Endothelial cell of umbilical vein (primary cell): ENCODE data around the gene KRT84. TPM values are rescaled to one million over a fixed set of nuclear protein-coding genes. Genes with fewer than 3 reads are reported as not detected.
"Not testable (repeated sequence)": the region's sequence is repeated elsewhere in the genome, so short reads cannot be mapped to it uniquely, and the experiment has no call there.

Source experiments
- BruUV-seq: library from RNA; stranded (reverse); fragments of 400-500 nt; replicated peaks from 2 replicates; lab custom pipeline; 2021; lab: Mats Ljungman, UMichigan
- CTCF ChIA-PET: fragments of 300-600, 350-600 bp; sonication (Branson Sonifier 250); formaldehyde crosslinking; loops from one replicate; lab custom pipeline; 2021; ENCODE audit warnings: antibody characterized with exemption, inconsistent platforms; lab: Charles Lee
- POLR2A ChIA-PET: fragments of 300-600, 350-600 bp; sonication (Branson Sonifier 250); formaldehyde crosslinking; loops from one replicate; lab custom pipeline; 2021; ENCODE audit warnings: antibody characterized with exemption, inconsistent platforms; lab: Charles Lee
- DNase-seq: peaks from one replicate; pipeline ENCODE4 v3.0.0-alpha.2; 2011; ENCODE audit warnings: low read depth, low spot score
- FAIRE-seq: peaks from 2 replicates; lab custom pipeline; 2011; peaks lifted over from hg19 to GRCh38; lab: Jason Lieb, UNC
- H2AFZ ChIP-seq: 2 replicates; pipeline ENCODE4 v1.6.0; 2012; ENCODE audit warnings: low read depth, low read length, control low read depth, inconsistent platforms
- H3K27ac ChIP-seq: 2 replicates; pipeline ENCODE4 v1.5.1; 2011; ENCODE audit warnings: low read depth, mild to moderate bottlenecking, control low read depth, low read length, moderate library complexity; ENCODE audit not compliant: insufficient read depth
- H3K27me3 ChIP-seq, 2 experiments: 2 replicates each; pipeline versions ENCODE4 v1.6.0 to v1.6.1; 2011; ENCODE audit warnings: low read length in 2 of 2, mixed read lengths in 1 of 2; ENCODE audit not compliant: control insufficient read depth in 2 of 2, insufficient read depth in 2 of 2
- H3K36me3 ChIP-seq, 2 experiments: 2 replicates in 1 of 2; 3 replicates in 1 of 2; pipeline ENCODE4 v1.5.1; 2011; ENCODE audit warnings: low read length in 2 of 2, mild to moderate bottlenecking in 1 of 2, moderate library complexity in 1 of 2; ENCODE audit not compliant: control insufficient read depth in 2 of 2, insufficient read depth in 2 of 2; ENCODE audit errors: extremely low read depth in 1 of 2
- H3K4me1 ChIP-seq: 3 replicates; pipeline ENCODE4 v1.5.1; 2011; ENCODE audit warnings: mild to moderate bottlenecking, low read length; ENCODE audit not compliant: control insufficient read depth, insufficient read depth; ENCODE audit errors: extremely low read depth
- H3K4me2 ChIP-seq: 2 replicates; pipeline ENCODE4 v1.6.1; 2011; ENCODE audit warnings: low read length, control low read depth, mixed read lengths; ENCODE audit not compliant: insufficient read depth
- H3K4me3 ChIP-seq, 3 experiments: fragments of 200-600 bp in 1 of 3; sonication (generic), shearing (Covaris generic) in 1 of 3; replicated peaks in 1 of 3; 2 replicates each; pipeline ENCODE4 v1.5.1; 2011 to 2016; ENCODE audit warnings: control low read depth in 3 of 3, low read length in 3 of 3, mild to moderate bottlenecking in 2 of 3, inconsistent platforms in 1 of 3, low read depth in 1 of 3, moderate library complexity in 1 of 3; ENCODE audit not compliant: insufficient read depth in 1 of 3
- H3K79me2 ChIP-seq: 2 replicates; pipeline ENCODE4 v1.6.0; 2012; ENCODE audit warnings: low read length, inconsistent platforms; ENCODE audit not compliant: control insufficient read depth, insufficient read depth
- H3K9ac ChIP-seq: replicated peaks from 2 replicates; pipeline ENCODE3; 2011; ENCODE audit warnings: low read length, control low read depth; ENCODE audit not compliant: insufficient read depth; ENCODE audit errors: extremely low read depth
- H3K9me1 ChIP-seq: replicated peaks from 3 replicates; pipeline ENCODE4 v1.6.0; 2011; ENCODE audit warnings: mild to moderate bottlenecking, low read length; ENCODE audit not compliant: control insufficient read depth, insufficient read depth; ENCODE audit errors: extremely low read depth
- H3K9me3 ChIP-seq: replicated peaks from 2 replicates; pipeline ENCODE4 v1.5.1; 2012; ENCODE audit warnings: low read length, inconsistent platforms; ENCODE audit not compliant: control insufficient read depth, insufficient read depth
- H4K20me1 ChIP-seq: replicated peaks from 2 replicates; pipeline ENCODE3; 2011; ENCODE audit warnings: mild to moderate bottlenecking, low read length; ENCODE audit not compliant: control insufficient read depth, insufficient read depth; ENCODE audit errors: extremely low read depth
- EZH2 ChIP-seq: IDR thresholded peaks from 2 replicates; pipeline ENCODE4 v1.6.1; 2012; ENCODE audit warnings: borderline replicate concordance, low read depth, mild to moderate bottlenecking, moderate library complexity, low read length, inconsistent platforms; ENCODE audit not compliant: severe bottlenecking
- FOS ChIP-seq: IDR thresholded peaks from 2 replicates; pipeline ENCODE4 v1.6.1; 2011; ENCODE audit warnings: mild to moderate bottlenecking, low read length, moderate library complexity, borderline replicate concordance; ENCODE audit not compliant: insufficient read depth
- GATA2 ChIP-seq: IDR thresholded peaks from 2 replicates; pipeline ENCODE4 v1.7.0; 2011; ENCODE audit warnings: low read depth, mild to moderate bottlenecking, moderate library complexity, mixed read lengths, low read length; ENCODE audit not compliant: insufficient read length, insufficient read depth
- MYC ChIP-seq: IDR thresholded peaks from one replicate; pipeline ENCODE4 v1.6.1; 2011; ENCODE audit warnings: mild to moderate bottlenecking, low read depth, low read length
- POLR2A ChIP-seq: IDR thresholded peaks from 2 replicates; pipeline ENCODE4 v1.6.1; 2012; ENCODE audit warnings: low read depth, mild to moderate bottlenecking, control low read depth, low read length
- POLR2AphosphoS5 ChIP-seq: IDR thresholded peaks from 2 replicates; pipeline ENCODE4 v1.6.1; 2012; ENCODE audit warnings: low read depth, mild to moderate bottlenecking, control low read depth, low read length, moderate library complexity; ENCODE audit not compliant: insufficient read depth
- dilution Hi-C: fragments of 300-500 bp; cut with MboI; formaldehyde crosslinking; loops from one replicate; pipeline ENCODE4 v1.15.0; 2019; ENCODE audit warnings: low sequenced_read_pairs; ENCODE audit not compliant: extremely low pct_ligation_motif_present
- intact Hi-C: fragments of 100-400 bp; cut with micrococcal nuclease; formaldehyde crosslinking; loops from one replicate; pipeline ENCODE4 v1.10.0; 2022
- polyA plus RNA-seq, 4 experiments: library from polyadenylated mRNA; depleted of rRNA in 3 of 4; stranded (reverse) in 3 of 4; unstranded in 1 of 4; fragments of >200 nt; gene quantifications; 2 replicates each; pipeline versions ENCODE4 v1.2.1 to v1.2.3, GENCODE V29; 2011 to 2012; ENCODE audit warnings: missing spikeins in 1 of 4
- total RNA-seq: library from RNA; stranded (reverse); gene quantifications from 2 replicates; pipeline ENCODE4 v1.2.3, GENCODE V29; 2021
- TF ChIP-seq, protein P1 (sequence below), 2 donors: IDR thresholded peaks; 1 replicate in 1 of 2; 2 replicates in 1 of 2; pipeline ENCODE4 v1.5.1; 2011; ENCODE audit warnings: low read length in 2 of 2, mild to moderate bottlenecking in 2 of 2, moderate library complexity in 2 of 2, control low read depth in 1 of 2, inconsistent platforms in 1 of 2, low read depth in 1 of 2; ENCODE audit not compliant: insufficient read depth in 1 of 2; ENCODE audit errors: extremely low read depth in 1 of 2
- TF ChIP-seq, protein P2 (sequence below): IDR thresholded peaks from 2 replicates; pipeline ENCODE4 v1.6.1; 2011; ENCODE audit not compliant: insufficient read depth, insufficient read length

The KRT84 gene
- total and polyA plus RNA-seq, 2 donors (not counting 3 experiments of a cell fraction or from before 2014, with no cell fraction given) = not detected

GRCh38 chr12:52411815-52412214 lies 26.4 kb upstream of the KRT84 start:
- H3K4me2 ChIP-seq = no peak overlapping the region
- H2AFZ ChIP-seq = no peak overlapping the region
- H3K27me3 ChIP-seq = peaks cover 0 to 2% of the 10 kb centered on the region in 2 experiments
- no TSS peak for BruUV-seq
- CTCF ChIA-PET = no interaction called here
- TF ChIP-seq, protein P1, sequence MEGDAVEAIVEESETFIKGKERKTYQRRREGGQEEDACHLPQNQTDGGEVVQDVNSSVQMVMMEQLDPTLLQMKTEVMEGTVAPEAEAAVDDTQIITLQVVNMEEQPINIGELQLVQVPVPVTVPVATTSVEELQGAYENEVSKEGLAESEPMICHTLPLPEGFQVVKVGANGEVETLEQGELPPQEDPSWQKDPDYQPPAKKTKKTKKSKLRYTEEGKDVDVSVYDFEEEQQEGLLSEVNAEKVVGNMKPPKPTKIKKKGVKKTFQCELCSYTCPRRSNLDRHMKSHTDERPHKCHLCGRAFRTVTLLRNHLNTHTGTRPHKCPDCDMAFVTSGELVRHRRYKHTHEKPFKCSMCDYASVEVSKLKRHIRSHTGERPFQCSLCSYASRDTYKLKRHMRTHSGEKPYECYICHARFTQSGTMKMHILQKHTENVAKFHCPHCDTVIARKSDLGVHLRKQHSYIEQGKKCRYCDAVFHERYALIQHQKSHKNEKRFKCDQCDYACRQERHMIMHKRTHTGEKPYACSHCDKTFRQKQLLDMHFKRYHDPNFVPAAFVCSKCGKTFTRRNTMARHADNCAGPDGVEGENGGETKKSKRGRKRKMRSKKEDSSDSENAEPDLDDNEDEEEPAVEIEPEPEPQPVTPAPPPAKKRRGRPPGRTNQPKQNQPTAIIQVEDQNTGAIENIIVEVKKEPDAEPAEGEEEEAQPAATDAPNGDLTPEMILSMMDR (IDR thresholded peaks at IDR 0.05; ENCODE audit: extremely low read depth in 1 of 2, insufficient read depth in 1 of 2, low read depth in 1 of 2, low read length in 2 of 2) = no peak
- TF ChIP-seq GATA2 = no peak
- no peak for TF ChIP-seq EZH2
- no peak for TF ChIP-seq POLR2AphosphoS5
- TF ChIP-seq MYC = no peak
- TF ChIP-seq, protein P2, sequence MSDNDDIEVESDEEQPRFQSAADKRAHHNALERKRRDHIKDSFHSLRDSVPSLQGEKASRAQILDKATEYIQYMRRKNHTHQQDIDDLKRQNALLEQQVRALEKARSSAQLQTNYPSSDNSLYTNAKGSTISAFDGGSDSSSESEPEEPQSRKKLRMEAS = no peak
- TF ChIP-seq FOS = no peak
- no peak for TF ChIP-seq POLR2A
- no peaks in the 10 kb centered on the region for H4K20me1 ChIP-seq
- no peak for DNase-seq
- H3K27ac ChIP-seq = no peak overlapping the region
- POLR2A ChIA-PET = no interaction called here
- H3K9me1 ChIP-seq = no peaks in the 10 kb centered on the region
- no peak overlapping the region for H3K9ac ChIP-seq
- no peaks in the 10 kb centered on the region for H3K4me1 ChIP-seq
- H3K4me3 ChIP-seq = no peak overlapping the region
- dilution Hi-C loops (no loop called here), intact Hi-C loops (no loop called here)
- FAIRE-seq = no peak
- H3K36me3 ChIP-seq = no peaks in the 10 kb centered on the region
- H3K9me3 ChIP-seq = no peaks in the 10 kb centered on the region
- H3K79me2 ChIP-seq = no peaks in the 10 kb centered on the region

DNA sequence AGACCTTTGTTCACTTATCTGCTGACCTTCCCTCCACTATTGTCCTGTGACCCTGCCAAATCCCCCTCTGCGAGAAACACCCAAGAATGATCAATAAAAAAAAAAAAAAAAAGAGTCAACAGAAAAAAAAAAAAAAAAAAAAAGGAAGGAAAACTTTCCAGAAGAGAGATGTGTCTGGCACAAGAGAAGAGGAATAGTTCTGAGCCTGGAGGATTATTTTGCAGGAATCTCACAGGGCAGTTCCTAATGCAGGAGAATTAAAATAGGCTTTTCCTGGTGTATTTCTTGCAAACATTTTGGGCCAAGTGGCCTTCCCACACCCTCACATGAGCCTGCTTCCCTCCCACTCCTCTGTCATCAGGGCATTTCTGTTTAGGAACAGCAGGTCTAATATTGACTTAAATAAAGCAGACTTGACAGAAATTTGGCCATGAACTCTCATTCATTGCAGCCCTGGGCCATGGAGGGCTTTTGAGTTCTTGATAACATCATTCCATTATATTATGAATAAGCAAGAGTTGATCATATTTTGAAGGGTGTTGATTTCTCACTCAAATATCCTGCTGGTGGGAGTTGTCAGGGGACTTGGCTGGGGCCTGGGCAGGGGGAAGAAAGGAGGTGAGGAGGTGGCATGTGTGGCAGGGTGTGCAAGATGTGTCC lies 25.3 kb upstream of the KRT84 start:
- FAIRE-seq, H3K79me2 ChIP-seq, H4K20me1 ChIP-seq, H3K9me3 ChIP-seq, BruUV-seq, H3K4me3 ChIP-seq, H3K4me2 ChIP-seq, CTCF ChIA-PET, H3K9ac ChIP-seq, intact Hi-C loops, H3K27me3 ChIP-seq, dilution Hi-C loops, H3K4me1 ChIP-seq, H3K9me1 ChIP-seq, DNase-seq, H3K27ac ChIP-seq, H3K36me3 ChIP-seq, H2AFZ ChIP-seq, POLR2A ChIA-PET: not testable (repeated sequence)
